CD4-positive, alpha-beta T cell treated with Interleukin-12 subunit alpha and Interleukin-12 subunit beta, for 1 hour (primary cell): ENCODE results near the gene TMPO.
"Not testable (repeated sequence)": the region's sequence is repeated elsewhere in the genome, so short reads cannot be mapped to it uniquely, and the experiment has no call there.

Experiments
- DNase-seq: peaks from one replicate; pipeline ENCODE4 v3.0.0-alpha.2; 2020

Gene TMPO

DNA sequence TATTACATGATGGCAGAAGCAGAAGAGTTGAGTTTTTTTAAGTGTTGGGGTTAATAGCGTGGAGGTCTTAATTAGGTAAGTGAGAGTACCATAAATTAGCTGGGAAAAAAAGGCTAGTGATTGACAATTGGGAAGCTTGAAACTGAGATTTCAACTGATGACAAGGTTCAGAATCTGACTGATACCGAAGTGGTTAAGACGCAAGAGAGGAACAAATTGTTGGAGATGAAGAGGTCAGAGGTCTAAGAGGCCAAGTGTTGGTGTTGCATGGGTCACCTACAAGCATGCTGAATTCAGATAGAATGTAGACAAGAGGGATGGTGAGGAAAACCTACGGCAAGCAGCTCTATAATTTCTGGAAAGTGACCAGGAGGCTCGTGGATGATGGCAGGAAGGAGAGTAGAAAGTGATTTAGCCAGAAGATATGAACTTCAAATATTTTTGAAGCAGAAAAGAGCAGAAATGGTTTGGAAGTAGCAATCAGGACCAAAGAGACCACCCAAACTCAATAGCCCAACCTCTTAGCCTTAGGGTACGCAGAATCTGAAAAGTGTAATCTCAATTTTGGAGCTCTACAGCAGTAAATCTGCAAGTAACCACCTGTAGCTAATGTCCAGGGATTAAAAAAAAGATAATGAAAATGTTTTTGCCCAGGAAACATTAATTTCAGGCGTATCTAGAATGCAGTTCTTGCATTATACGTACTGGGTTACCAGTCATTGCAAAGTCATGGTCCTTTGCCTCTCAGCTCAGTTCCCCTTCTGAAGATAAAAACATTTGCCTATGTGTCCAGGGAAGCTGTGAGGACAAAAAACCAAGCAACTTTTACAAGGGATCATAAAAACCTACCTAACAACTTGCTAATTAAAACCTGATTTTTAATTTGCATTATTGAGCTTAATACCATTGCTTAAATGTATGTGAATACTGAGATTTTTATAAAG, 1.7 kb upstream of the TMPO start:
- no peak for DNase-seq

DNA sequence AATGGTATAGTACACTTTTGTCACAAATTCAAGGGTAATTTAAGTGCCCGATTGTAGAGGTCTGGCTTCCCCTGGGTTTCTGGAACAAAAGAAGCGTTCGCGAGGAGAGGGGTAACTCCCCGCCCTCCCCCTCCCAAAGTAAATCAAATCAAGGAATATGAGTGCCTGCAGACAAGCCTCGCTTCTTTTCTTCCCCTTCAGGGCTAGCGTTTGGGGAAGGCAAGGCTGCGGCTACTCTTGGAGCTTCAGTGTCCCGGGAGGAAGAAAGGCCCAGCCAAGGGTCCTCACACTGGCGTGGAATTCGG, 456 bp upstream of the TMPO start:
- no peak for DNase-seq

DNA sequence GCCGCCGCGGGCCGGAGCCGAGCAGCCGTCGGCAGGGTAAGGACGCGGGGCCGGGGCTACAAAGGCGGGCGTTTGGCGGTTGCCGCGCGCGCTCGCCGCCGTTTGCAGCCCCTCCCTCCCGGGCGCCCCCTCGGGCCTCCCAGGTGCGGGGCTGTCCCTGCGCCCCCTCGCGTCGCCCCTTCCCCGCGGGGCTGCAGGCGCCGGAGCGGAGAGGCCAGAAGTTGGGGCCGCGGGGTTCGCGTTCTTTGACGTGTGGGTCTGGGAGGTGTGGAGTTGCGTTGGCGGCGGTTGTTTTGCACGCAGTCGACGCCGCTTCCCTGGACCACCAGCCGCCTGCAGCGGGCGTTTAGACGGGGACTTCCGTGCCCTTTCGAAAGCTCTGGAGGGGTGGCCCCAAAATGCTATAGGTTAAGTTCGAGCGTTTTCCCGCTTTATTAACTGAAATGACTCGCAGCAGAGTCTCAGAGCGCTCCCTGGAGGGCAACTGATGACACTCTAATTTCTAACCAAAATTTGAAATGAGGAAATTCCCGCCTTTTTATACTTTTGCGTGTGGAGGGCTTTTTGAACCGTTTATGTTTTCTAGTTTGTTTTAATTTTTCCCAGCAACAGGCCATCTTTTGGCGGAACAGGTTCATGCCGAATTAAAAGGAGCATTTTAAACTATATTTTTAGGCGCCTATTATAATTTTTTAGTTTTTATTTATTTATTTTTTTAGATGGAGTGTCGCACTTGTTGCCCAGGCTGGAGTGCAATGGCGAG, 902 bp downstream of the TMPO start:
- DNase-seq = peak; percentile 90

DNA sequence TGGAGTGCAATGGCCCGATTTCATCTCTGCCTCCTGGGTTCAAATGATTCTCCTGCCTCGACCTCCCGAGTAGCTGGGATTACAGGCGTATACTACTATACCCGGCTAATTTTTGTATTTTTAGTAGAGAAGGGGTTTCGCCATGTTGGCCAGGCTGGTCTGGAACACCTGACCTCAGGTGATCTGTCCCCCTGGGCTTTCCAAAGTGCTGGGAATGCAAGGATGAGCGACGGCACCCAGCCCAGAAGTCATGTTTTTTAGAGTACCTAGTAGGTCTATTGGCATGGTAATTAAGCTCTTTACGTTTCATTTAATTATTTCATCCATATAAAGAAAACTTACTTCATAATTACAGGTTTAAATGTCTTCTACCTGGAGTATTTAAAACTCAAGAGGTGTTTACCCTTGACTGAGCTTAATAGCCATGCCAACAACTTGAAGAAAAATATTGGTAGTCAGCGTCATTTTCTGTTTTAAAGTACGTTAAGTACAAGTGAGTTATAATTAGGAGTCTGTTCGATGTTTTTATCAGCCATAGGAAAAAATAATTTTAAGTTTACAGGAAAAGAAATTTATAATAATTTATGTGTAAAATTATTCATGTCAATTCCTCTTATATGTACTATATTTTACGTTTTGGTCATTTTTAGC, 4.0 kb downstream of the TMPO start:
- DNase-seq = no peak

DNA sequence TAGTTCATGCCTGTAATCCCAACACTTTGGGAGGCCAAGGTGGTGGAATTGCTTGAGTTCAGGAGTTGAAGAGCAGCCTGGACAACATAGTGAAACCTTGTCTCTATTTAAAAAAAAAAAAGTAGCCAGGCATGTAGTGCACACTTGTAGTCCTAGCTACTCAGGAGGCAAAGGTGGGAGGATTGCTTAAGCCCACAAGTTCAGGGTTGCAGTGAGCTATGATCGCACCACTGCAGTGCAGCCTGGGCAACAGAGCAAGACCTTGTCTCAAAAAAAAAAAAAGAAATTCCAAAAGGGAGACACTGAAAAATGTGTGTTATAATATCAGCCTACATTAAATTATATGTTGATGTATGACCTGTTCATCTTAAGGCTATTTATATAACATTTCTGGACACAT, 14.7 kb downstream of the TMPO start:
- no peak for DNase-seq

DNA sequence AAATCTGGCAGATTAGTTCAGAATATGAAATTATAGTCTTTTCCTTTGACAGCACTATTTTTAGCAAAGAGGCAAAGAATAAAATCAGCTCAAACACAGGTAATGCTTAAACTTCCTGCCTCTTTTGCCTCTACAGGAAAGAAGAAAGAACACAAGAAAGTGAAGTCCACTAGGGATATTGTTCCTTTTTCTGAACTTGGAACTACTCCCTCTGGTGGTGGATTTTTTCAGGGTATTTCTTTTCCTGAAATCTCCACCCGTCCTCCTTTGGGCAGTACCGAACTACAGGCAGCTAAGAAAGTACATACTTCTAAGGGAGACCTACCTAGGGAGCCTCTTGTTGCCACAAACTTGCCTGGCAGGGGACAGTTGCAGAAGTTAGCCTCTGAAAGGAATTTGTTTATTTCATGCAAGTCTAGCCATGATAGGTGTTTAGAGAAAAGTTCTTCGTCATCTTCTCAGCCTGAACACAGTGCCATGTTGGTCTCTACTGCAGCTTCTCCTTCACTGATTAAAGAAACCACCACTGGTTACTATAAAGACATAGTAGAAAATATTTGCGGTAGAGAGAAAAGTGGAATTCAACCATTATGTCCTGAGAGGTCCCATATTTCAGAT, 17.4 kb downstream of the TMPO start:
- peak; percentile 64 for DNase-seq

DNA sequence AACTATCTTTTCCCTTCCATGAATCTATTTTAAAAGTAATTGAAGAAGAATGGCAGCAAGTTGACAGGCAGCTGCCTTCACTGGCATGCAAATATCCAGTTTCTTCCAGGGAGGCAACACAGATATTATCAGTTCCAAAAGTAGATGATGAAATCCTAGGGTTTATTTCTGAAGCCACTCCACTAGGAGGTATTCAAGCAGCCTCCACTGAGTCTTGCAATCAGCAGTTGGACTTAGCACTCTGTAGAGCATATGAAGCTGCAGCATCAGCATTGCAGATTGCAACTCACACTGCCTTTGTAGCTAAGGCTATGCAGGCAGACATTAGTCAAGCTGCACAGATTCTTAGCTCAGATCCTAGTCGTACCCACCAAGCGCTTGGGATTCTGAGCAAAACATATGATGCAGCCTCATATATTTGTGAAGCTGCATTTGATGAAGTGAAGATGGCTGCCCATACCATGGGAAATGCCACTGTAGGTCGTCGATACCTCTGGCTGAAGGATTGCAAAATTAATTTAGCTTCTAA, 18.4 kb downstream of the TMPO start:
- DNase-seq = no peak

DNA sequence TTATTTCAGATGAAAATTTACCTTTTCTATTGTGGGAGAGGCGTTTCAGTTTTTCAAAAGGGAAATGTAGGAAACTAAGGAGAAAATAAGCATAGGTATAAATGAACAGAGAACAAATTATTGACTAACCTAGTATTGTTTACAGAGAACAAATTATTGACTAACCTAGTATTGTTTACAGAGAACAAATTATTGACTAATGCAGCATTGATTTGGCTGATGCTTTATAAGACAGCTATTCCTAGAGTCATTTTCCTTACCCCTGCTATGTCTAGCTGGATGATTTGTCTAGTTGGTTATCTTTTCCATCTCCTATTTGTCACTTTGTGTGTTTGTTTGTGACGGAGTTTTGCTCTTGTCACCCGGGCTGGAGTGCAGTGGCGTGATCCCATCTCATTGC, 22.6 kb downstream of the TMPO start:
- no peak for DNase-seq

DNA sequence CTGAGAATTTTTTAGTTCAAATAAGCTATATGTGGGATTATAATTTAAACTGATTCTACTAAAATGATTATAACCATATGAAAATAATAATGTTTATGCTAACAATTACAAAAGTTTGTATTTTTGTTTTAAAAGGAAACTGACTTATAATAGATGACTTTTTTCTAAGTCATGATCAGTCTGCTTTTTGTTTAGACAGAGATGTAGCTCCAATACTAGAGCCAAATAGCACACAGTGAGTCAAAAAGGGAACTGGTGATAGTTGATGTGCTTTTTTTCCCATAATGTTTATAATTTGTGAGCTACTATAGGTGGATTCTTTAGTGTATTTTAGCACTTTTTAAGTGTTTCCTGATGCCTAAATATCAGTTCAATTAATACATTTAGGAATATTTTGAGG, 28.3 kb downstream of the TMPO start:
- no peak for DNase-seq

DNA sequence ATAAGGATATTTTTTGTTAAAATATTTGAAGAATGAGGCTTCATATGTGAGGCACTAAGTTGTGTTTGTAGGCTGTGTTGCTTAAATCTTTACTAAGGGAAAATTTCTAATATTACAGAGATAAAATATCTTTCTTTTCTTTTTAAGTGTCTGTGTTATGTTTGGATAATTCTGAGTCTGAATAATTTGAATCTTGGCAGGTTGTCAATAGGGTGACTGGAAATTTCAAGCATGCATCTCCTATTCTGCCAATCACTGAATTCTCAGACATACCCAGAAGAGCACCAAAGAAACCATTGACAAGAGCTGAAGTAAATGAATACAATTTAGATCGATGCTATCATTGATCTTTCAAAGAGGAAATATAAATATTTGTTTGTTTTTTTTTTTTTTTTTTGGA, 29.4 kb downstream of the TMPO start:
- DNase-seq = no peak

DNA sequence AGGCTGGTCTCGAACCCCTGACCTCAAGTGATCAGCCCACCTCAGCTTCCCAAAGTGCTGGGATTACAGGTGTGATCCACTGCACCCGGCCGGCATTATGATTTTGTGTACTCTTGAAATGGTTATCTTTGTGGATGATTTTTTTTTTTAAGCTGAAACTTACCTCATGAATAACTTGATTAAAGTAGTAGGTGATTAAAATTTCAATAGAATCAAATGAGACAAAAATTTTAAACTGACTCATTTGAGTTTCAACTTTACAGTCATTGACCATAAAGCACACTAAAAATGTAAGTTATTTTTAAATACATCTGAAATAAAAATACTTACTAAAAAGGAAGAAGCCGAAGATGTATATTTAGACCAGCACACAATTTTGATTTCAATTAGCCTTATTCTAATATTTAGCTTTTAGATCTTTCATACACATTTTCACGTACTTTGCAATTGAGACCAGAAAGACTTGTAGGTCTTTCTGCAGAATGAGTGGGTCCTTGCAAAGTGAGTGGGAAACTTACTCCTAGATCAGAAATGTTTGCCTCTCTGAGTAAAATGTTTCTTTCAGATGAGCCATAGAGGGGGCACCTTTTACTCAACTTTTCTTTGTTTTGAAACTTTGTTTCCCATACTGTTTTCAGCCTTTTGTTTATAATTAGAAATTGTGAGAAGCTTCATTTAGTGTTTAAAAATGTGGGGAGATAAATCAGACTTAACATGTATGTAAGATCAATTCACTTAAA, 34.2 kb downstream of the TMPO start:
- DNase-seq = no peak

DNA sequence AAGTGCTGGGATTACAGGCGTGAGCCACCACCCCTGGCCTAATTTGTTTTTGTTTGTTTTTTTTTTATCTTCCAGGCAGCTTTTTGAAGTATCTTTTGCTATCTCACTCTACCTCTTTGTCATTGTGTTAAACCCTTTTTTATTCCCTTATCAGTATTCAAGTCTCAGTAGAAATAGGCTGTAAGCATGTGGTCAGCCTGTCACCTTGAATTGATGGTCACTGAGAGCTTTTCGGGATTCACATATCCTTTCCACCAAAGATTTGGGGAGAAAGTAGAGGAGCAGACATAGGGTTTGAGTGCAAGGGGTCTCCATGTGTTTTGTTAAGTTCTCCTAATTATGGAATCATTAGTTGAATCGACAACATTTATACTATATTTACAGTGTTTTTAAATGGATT, 36.4 kb downstream of the TMPO start:
- DNase-seq = no peak

DNA sequence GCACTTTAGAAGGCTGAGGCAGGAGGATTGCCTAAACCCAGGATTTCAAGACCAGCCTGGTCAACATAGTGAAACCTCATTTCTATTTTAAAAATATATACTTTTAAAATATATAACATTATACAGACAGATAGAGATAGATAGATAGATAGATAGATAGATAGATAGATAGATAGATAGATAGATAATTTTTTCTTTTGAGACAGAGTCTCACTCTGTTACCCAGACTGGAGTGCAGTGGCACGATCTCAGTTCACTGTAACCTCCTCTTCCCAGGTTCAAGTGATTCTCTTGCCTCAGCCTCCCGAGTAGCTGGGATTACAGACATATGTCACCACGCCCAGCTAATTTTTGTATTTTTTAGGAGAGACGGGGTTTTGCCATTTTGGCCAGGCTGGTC, 42.7 kb downstream of the TMPO start:
- DNase-seq = not testable (repeated sequence)

DNA sequence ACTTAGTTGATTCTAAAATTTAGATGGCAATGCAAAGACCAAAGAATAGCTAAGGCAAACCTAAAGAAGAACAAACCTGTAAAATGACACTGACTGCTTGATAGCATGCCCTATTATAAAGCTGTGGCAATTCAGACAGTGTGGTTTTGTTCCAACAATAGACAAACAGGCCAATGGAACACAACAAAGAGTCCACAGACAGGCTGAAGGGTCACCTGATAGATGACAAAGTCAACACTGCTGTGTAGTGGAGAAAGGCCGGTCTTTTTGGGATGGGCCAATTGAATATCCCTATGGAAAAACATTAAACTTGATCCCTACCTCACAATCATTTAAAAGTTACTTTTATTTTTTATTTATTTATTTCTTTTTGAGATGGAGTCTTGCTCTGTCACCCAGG, 44.3 kb downstream of the TMPO start:
- DNase-seq = no peak

DNA sequence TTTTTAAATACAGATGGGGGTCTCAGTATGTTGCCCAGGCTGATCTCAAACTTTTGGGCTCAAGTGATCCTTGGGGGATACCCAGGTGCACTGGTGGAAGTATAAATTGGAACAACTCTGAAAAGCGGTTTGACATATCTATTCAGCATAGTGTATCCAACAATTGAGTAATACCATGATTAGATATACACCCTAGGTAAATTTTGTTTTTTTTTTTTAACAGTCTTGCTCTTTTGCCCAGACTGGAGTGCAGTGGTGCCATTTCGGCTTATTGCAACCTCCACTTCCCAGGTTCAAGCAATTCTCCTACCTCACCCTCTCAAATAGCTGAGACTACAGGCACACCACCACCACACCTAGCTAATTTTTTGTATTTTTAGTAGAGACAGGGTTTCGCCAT, 46.5 kb downstream of the TMPO start:
- no peak for DNase-seq

DNA sequence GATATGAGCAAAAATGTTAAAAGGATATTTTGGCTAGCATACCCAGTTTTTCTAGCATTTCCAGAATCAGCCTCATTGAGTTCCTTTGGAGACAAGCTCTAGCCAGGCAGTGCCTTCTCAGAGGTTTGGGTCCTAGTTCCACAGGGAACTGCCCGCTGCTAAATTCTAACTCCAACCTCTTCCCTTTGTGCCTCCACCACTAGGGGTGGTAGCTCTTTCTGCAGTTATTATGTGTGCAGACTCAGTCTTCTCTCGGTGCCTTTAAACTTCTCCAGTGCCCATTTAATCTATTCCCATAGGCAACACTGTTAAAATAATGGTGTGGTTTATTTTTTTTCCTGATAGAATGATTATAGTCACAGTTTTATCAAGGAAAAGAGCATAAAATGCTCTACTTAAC, 56.6 kb downstream of the TMPO start:
- DNase-seq = no peak

DNA sequence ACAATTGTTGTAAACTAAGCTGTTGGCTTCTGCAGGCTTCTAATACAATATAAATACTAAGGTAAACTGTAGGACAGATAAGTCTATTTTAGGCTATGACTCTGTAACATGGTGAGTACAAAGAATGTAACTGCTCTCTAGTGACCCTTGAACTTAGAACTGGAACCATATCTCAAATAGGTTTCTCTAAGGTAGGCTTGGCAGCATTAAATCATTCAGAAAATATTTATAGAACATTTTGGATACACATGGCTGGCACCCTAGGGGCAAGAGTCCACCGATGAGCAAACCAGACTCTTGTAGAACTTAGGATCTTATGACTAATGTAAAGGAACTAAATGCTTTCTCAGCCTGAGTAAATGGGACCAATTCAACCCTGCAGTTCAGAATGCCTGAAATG, 58.7 kb downstream of the TMPO start:
- no peak for DNase-seq

DNA sequence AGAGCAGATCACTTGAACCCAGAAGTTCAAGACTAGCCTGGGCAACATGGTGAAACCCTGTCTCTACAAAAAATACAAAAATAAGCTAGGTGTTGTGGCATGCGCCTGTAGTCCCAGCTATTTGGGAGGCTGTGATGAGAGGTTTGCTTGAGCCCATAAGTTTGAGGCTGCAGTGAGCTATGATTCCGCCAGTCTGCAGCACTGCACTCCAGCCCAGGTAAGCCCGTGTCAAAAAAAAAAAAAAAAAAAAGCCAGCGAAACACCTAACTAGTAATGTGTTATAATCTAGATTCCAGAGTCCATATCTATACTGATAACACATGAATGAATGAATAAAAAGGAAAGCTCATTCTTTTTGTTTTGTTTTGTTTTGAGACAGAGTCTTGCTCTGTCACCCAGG, 59.6 kb downstream of the TMPO start:
- DNase-seq = no peak

DNA sequence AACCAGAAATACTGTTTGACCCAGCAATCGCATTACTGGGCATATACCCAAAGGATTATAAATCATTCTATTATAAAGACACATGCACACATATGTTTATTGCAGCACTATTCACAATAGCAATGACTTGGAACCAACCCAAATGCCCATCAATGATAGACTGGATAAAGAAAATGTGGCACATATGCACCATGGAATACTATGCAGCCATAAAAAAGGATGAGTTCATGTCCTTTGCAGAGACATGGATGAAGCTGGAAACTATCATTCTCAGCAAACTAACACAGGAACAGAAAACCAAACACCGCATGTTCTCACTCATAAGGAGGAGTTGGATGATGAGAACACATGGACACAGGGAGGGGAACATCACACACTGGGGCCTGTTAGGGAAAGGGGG, 61.4 kb downstream of the TMPO start:
- DNase-seq = not testable (repeated sequence)

DNA sequence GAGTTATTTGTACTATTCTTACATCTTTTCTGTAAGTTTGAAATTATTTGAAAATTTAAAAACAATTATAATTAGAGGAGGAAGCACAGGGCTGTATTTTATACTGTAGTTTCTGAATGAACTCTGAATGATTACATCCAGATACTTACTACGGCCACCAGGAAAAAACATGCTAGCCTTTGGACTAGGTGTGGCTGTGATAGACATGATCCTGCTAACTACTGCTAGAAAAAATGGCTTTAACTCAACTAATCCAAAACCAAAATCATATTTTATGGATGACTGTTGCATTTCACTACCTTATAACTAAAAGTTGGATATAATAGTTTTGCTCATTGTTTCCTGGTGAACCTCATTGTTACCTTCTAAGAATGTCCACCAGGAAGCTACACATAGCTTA, 63.0 kb downstream of the TMPO start:
- DNase-seq = no peak

DNA sequence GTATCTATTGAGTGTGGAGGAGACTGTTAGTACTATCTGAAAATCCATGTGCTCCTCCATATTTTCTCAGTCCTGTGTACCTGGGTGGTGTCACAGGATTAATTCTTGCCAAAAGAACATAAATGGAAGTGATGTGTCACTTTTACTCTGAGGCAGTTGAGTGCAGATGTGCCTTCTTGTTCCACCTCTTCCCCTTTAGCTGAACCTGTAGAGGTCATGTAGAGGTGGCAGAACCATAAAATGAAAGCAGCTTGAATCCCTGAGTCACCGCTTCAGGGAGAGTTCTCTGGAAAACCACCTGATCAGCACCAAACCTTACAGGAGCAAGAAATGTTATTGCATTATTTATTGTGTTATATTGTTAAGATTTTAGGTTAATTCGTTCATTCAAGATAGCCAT, 63.4 kb downstream of the TMPO start:
- DNase-seq = no peak

DNA sequence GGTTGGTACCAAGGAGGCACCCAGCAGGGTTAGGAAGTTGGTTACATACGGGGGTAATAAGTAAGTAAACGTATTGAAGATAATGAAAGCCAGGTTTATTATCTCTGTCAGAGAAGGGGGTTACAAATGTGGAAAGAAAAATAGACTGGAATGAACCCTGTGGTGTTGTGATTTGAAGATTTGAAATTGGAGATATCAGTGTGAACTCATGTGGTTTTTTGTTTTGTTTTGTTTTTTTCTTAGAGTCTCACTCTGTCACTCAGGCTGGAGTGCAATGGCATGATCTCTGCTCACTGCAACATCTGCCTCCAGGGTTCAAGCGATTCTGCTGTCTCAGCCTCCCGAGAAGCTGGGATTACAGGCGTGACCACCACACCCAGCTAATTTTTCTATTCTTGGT, 64.0 kb downstream of the TMPO start:
- no peak for DNase-seq

DNA sequence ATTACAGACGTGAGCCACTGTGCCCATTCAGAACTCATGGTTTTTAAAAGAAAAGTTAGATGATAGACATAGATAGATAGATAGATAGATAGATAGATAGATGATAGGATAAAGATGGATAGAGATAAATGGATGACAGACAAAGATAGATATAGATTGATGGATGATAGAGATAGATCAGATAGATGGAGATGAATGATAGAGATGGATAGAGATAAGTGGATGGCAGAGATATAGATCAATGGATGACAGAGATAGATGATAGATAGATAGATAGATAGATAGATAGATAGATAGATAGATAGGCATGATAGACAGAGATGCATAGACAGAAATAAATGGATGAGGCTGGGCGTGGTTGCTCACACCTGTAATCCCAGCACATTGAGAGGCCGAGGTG, 64.4 kb downstream of the TMPO start:
- no peak for DNase-seq
